GM12892 (cell line): ENCODE results near the gene TMEM94.

Experiments used
- DNase-seq: peaks from one replicate; pipeline ENCODE4 v3.0.0; 2011; ENCODE audit not compliant: insufficient read length
- FAIRE-seq: peaks from 2 replicates; lab custom pipeline; 2011; peaks lifted over from hg19 to GRCh38; lab: Jason Lieb, UNC
- POLR2A ChIP-seq: IDR thresholded peaks from 2 replicates; pipeline ENCODE4 v1.6.1; 2011; ENCODE audit warnings: low read depth, low read length, control low read depth
- POLR2AphosphoS5 ChIP-seq: IDR thresholded peaks from 2 replicates; pipeline ENCODE4 v1.6.1; 2011; ENCODE audit warnings: low read depth, low read length, control low read depth
- TAF1 ChIP-seq: IDR thresholded peaks from 2 replicates; pipeline ENCODE4 v1.6.1; 2011; ENCODE audit warnings: low read depth, mild to moderate bottlenecking, control low read depth, low read length, borderline replicate concordance

Gene TMEM94

DNA sequence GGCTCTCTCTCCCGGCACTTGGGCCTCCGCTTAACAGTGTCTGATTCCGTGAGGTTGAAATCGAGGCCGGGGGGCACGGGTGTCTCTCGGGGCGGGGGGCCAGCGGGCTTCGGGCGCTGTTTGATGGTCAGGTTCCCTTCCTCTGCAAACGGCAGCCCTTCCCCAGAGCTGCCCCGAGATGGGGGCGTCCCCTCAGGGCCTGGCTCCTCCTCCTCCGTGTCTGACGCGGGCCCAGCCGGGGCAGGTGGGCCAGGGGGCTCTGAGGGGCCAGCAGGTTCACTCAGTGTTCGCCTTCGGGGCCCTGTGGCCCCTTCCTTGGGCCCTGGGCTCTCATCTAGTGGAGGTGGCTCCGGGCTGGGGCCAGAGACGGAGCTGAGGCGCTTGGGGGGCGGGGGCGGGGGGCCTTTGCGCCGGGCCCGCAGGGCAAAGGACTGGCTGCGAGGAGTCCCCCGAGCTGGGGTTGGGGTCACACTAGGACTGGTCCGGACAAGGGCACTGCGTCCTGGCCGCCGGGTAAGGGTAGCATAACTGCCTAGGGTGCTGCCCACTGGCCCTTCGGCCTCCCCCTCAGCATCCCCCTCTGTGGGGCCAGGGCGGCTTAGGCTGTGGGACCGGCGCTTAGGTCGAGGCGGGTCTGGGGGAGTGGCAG lies 45.8 kb downstream of the TMEM94 start:
- no peak for DNase-seq
- no peak for FAIRE-seq
- TF ChIP-seq POLR2AphosphoS5 = no peak
- TF ChIP-seq POLR2A = no peak
- no peak for TF ChIP-seq TAF1

GRCh38 chr17:75502721-75503329 lies 46.4 kb downstream of the TMEM94 start:
- DNase-seq (no peak), FAIRE-seq (no peak)
- TF ChIP-seq POLR2A (no peak), TAF1 (no peak), POLR2AphosphoS5 (no peak)

- no peak for TF ChIP-seq POLR2AphosphoS5
- TF ChIP-seq TAF1 = no peak
- no peak for TF ChIP-seq POLR2A
- DNase-seq (no peak), FAIRE-seq (no peak)
Measured at GRCh38 chr17:75503337-75503950, 47.0 kb downstream of the TMEM94 start.

- no peak for FAIRE-seq
Measured at GRCh38 chr17:75503976-75504346, 47.5 kb downstream of the TMEM94 start.

GRCh38 chr17:75504347-75505151 lies 48.1 kb downstream of the TMEM94 start:
- FAIRE-seq (peak; percentile 83), DNase-seq (peak; percentile 85)
- TF ChIP-seq TAF1 = no peak
- no peak for TF ChIP-seq POLR2AphosphoS5

More at GRCh38 chr17:75503976-75504346, 47.5 kb downstream of the TMEM94 start:
- TF ChIP-seq POLR2A (no peak), TAF1 (no peak), POLR2AphosphoS5 (no peak)
- DNase-seq = no peak

DNA sequence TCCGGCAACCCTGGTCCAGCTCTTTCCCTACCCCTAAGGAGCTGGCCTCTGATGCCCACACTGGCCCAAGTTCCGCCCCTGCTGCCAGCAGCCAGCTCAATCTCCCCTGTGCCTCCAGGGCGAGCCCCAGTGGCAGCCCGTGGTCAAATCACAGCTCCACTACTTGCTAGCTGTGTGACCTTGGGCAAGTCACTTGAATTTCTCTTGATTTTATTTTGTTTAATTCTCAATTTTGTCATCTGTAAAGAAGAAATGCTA lies 48.6 kb downstream of the TMEM94 start:
- FAIRE-seq (no peak), DNase-seq (no peak)
- no peak for TF ChIP-seq TAF1
- no peak for TF ChIP-seq POLR2A
- no peak for TF ChIP-seq POLR2AphosphoS5

DNA sequence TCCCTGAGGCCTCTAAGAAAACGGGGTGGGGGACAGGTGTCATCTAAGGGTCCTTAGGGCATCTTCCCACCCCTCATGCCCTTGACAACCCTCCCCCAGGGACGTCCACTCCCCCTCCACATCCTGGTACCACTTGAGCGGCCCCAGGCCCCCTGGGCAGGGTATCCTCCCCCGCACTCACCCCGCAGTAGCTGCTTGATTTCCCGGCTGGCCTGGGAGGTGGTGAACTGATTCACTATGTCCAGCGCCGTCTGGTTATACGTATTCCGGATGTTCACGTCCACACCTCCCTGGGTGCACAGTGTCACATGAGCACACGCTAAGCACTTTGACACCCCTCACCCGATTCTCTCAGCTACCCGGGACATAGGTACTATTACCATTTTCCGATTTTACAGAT lies 49.2 kb downstream of the TMEM94 start:
- no peak for FAIRE-seq
- no peak for DNase-seq

GRCh38 chr17:75506134-75506533 lies 49.7 kb downstream of the TMEM94 start:
- TF ChIP-seq POLR2AphosphoS5 (no peak), POLR2A (no peak), TAF1 (no peak)
- DNase-seq (no peak), FAIRE-seq (no peak)

More for the DNA sequence above, 49.2 kb downstream of the TMEM94 start:
- TF ChIP-seq TAF1 = no peak
- no peak for TF ChIP-seq POLR2A
- TF ChIP-seq POLR2AphosphoS5 = no peak

- FAIRE-seq (no peak), DNase-seq (no peak)
- no peak for TF ChIP-seq POLR2AphosphoS5
- TF ChIP-seq TAF1 = no peak
- TF ChIP-seq POLR2A = no peak
Measured at GRCh38 chr17:75506888-75507287, 50.5 kb downstream of the TMEM94 start.

DNA sequence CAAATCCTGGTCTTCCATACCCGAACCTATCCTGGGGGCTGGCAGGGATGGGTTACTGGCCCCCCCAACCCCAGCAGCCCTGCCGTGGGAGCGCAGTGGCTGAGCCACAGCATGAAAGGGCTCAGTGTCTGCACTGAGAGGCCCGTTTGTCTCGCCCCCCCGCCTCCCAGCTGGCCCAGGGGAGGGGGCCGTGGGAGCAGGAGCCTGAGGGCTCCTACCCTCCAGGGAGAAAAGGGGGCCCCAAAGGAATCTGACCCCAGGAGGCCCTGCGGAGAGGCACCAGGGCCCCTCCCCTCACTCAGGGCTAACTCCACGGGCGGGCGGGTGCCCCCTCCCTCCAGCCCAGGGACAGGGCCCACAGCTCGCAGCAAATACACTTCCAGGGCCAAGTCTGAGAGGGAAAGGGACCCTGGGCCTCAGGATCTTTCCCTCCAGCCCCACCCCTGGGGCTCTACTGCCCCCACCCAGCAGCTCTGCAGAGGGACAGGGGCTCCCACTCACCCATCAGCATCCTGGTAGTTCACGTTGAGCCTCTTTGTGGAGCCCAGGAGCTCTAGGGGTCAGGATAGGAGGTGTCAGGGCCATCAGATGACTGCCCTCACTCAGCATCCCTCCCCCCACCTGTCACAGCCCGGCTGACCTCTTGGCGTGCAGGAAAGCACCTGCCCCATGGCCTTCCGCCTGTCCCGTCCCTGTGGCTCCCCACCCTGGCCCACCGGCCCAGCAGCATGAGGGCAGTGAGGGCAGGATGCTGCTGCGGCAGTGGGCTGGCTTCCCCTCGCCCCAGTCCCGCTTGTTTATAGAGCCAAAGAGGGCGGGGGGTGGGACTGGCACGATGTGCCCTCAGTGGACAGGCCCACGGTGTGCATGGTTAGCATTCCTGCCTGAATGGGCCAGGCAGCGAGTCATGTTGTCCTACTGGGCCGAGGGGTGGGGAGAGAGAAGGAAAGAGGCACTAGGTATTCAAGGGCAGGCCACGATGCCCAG lies 51.6 kb downstream of the TMEM94 start:
- FAIRE-seq (no peak), DNase-seq (no peak)
- TF ChIP-seq TAF1 (no peak), POLR2AphosphoS5 (no peak), POLR2A (no peak)
